ENCODE results near the gene CSK. TPM values are rescaled to one million over a fixed set of nuclear protein-coding genes. Genes with fewer than 3 reads are reported as not detected.

Gene CSK
- total RNA-seq, 1 experiment from 2014 or later: 49.2 TPM

GRCh38 chr15:74746389-74746788 is 35.5 kb upstream of the CSK start:
- Mint-ChIP-seq H3K4me1 (peaks cover 5 to 8% of the 10 kb centered on the region in 2 experiments; a peak in 3 of 4 replicates), H3K27me3 (ENCODE audit: low read depth) (peaks cover 50% of the 10 kb centered on the region), H3K27ac (no peak overlapping the region; a peak in 1 of 7 replicates), H3K9me3 (peaks cover 5 to 6% of the 10 kb centered on the region in 2 experiments; a peak in 2 of 5 replicates), H3K36me3 (ENCODE audit: insufficient read depth in 1 of 3, low read depth in 3 of 3) (no peaks in the 10 kb centered on the region), H3K4me3 (no peak overlapping the region)
- Histone ChIP-seq H3K79me2 (ENCODE audit: insufficient read depth, low read length) (no peaks in the 10 kb centered on the region), H3K27me3 (ENCODE audit: insufficient read depth, low read length) (no peaks in the 10 kb centered on the region; the same call in 1 of the 2 replicates), H3K23ac (ENCODE audit: insufficient read length, low read depth, low read length) (no peak overlapping the region), H2BK120ac (ENCODE audit: low read depth, low read length, poor library complexity, severe bottlenecking) (no peak overlapping the region), H3K56ac (ENCODE audit: insufficient read length, low read depth, low read length) (no peak overlapping the region), H3K9me3 (ENCODE audit: control insufficient read depth, low read depth, low read length) (peaks cover 4% of the 10 kb centered on the region), H3K4me2 (ENCODE audit: insufficient read depth, insufficient read length, low read length) (no peak overlapping the region), H4K91ac (ENCODE audit: insufficient read length, low read depth, low read length) (no peak overlapping the region), H4K5ac (ENCODE audit: insufficient read length, low read depth, low read length) (no peak overlapping the region), H2AFZ (ENCODE audit: low read length) (no peak overlapping the region), H4K20me1 (ENCODE audit: control insufficient read depth, insufficient read depth, insufficient read length) (no peaks in the 10 kb centered on the region), H3K9ac (ENCODE audit: extremely low read depth, insufficient read length, low read length) (no peak overlapping the region), H4K8ac (replicated peaks; ENCODE audit: insufficient read length, low read depth, low read length) (no peak overlapping the region), H3K79me1 (ENCODE audit: insufficient read depth, low read depth, low read length, poor library complexity, severe bottlenecking) (no peaks in the 10 kb centered on the region), H3K4ac (ENCODE audit: low read depth, low read length) (no peak overlapping the region), H2AK5ac (ENCODE audit: insufficient read length, low read length) (no peak overlapping the region), H3K4me1 (ENCODE audit: insufficient read depth, low read length) (no peaks in the 10 kb centered on the region), H3K14ac (ENCODE audit: insufficient read depth, low read length) (no peak overlapping the region), H3K27ac (ENCODE audit: insufficient read length, low read depth, low read length) (no peak overlapping the region), H3K18ac (ENCODE audit: insufficient read length, low read depth, low read length) (no peak overlapping the region), H3T11ph (ENCODE audit: low read length) (no peak overlapping the region), H2BK15ac (ENCODE audit: low read depth, low read length) (no peak overlapping the region), H2BK12ac (ENCODE audit: insufficient read length, low read depth, low read length) (no peak overlapping the region), H3K23me2 (ENCODE audit: insufficient read length, low read depth, low read length, poor library complexity, severe bottlenecking) (no peaks in the 10 kb centered on the region), H2BK20ac (ENCODE audit: low read depth, low read length, poor library complexity, severe bottlenecking) (no peak overlapping the region), H2BK5ac (ENCODE audit: insufficient read length, low read length) (no peak overlapping the region)
- DNase-seq: no peak
- WGBS (ENCODE audit: extremely low coverage, insufficient read length, low lambda C conversion rate): no CpG with 5 or more reads among the region's 4 CpGs
- TF ChIP-seq CTCF (conservative IDR thresholded peaks at IDR 0.05): no peak

Data from H9 (cell line).